WTC11 (cell line): Measurements from ENCODE around the gene ADD2. TPM values are rescaled to one million over a fixed set of nuclear protein-coding genes. Genes with fewer than 3 reads are reported as not detected.

Experiments
- ATAC-seq: fragments of 200-7000 bp; cut with Tn5 transposase; 2 replicates; pipeline ENCODE4 v1.10.0; 2021; ENCODE audit warnings: mild to moderate bottlenecking, moderate library complexity
- CTCF ChIA-PET: fragments of 300-600 bp; sonication (Branson Sonifier 250); formaldehyde crosslinking; loops from one replicate; lab custom pipeline; 2021; ENCODE audit warnings: antibody characterized with exemption; lab: Charles Lee
- POLR2A ChIA-PET: fragments of 350-600 bp; sonication (Branson Sonifier 250); formaldehyde crosslinking; loops from one replicate; lab custom pipeline; 2021; ENCODE audit warnings: antibody characterized with exemption; lab: Charles Lee
- DNase-seq: peaks from one replicate; pipeline ENCODE4 v3.0.0; 2021; ENCODE audit warnings: low spot score
- H3K27ac Mint-ChIP-seq: 2 replicates; pipeline ENCODE4 v1.8.0; 2021; ENCODE audit warnings: mixed read lengths
- H3K27me3 Mint-ChIP-seq: 2 replicates; pipeline ENCODE4 v1.8.0; 2021; ENCODE audit warnings: low read depth, mild to moderate bottlenecking, moderate library complexity, mixed read lengths
- H3K36me3 Mint-ChIP-seq: 2 replicates; pipeline ENCODE4 v1.8.0; 2021; ENCODE audit warnings: mixed read lengths
- H3K4me1 Mint-ChIP-seq: 2 replicates; pipeline ENCODE4 v1.8.0; 2022; ENCODE audit warnings: mixed read lengths
- H3K4me3 Mint-ChIP-seq: 2 replicates; pipeline ENCODE4 v1.8.0; 2021; ENCODE audit warnings: mild to moderate bottlenecking, moderate library complexity, mixed read lengths
- H3K9me3 Mint-ChIP-seq: 2 replicates; pipeline ENCODE4 v1.8.0; 2021; ENCODE audit warnings: mixed read lengths
- AR ChIP-seq: fragments of 250-450 bp; sonication (Bioruptor Pico); IDR thresholded peaks from 2 replicates; pipeline ENCODE4 v1.9.0; 2021; ENCODE audit warnings: mild to moderate bottlenecking
- ATF6 ChIP-seq: sonication (generic); formaldehyde crosslinking; IDR thresholded peaks from 2 replicates; pipeline ENCODE4 v1.8.1; 2023; ENCODE audit warnings: mild to moderate bottlenecking, missing genetic modification reagents
- CREB1 ChIP-seq: sonication (generic); formaldehyde crosslinking; IDR thresholded peaks from 2 replicates; pipeline ENCODE4 v1.8.0; 2023; ENCODE audit warnings: mild to moderate bottlenecking, missing genetic modification reagents
- CTCF ChIP-seq: fragments of 200-600 bp; IDR thresholded peaks from 2 replicates; pipeline ENCODE4 v1.8.0; 2022; ENCODE audit warnings: antibody characterized with exemption
- GRHL2 ChIP-seq: fragments of 250-450 bp; sonication (Bioruptor Pico); IDR thresholded peaks from 2 replicates; pipeline ENCODE4 v1.8.0; 2022; ENCODE audit warnings: mild to moderate bottlenecking, moderate library complexity; ENCODE audit not compliant: insufficient replicate concordance, severe bottlenecking
- GTF2I ChIP-seq: fragments of 250-450 bp; sonication (Bioruptor Pico); conservative IDR thresholded peaks from 2 replicates; pipeline ENCODE4 v1.4.0; 2021; ENCODE audit warnings: mild to moderate bottlenecking
- MAX ChIP-seq: sonication (generic); formaldehyde crosslinking; IDR thresholded peaks from 2 replicates; pipeline ENCODE4 v1.8.0; 2022; ENCODE audit warnings: mild to moderate bottlenecking, missing genetic modification reagents
- NR3C1 ChIP-seq: sonication (generic); formaldehyde crosslinking; conservative IDR thresholded peaks from 2 replicates; pipeline ENCODE4 v1.8.1; 2023; ENCODE audit warnings: low read depth, mild to moderate bottlenecking, missing genetic modification reagents
- OVOL2 ChIP-seq: fragments of 250-450 bp; sonication (Bioruptor Pico); IDR thresholded peaks from 2 replicates; pipeline ENCODE4 v1.9.0; 2021; ENCODE audit warnings: mild to moderate bottlenecking, borderline replicate concordance
- PRRX2 ChIP-seq: fragments of 250-450 bp; sonication (Bioruptor Pico); IDR thresholded peaks from 2 replicates; pipeline ENCODE4 v1.8.0; 2021; ENCODE audit warnings: mild to moderate bottlenecking
- ZBTB43 ChIP-seq: sonication (generic); formaldehyde crosslinking; IDR thresholded peaks from 2 replicates; pipeline ENCODE4 v1.8.1; 2023; ENCODE audit warnings: mild to moderate bottlenecking, missing genetic modification reagents
- ZNF121 ChIP-seq: sonication (generic); formaldehyde crosslinking; IDR thresholded peaks from 2 replicates; pipeline ENCODE4 v1.8.0; 2023; ENCODE audit warnings: missing genetic modification reagents
- ZNF263 ChIP-seq: sonication (generic); formaldehyde crosslinking; IDR thresholded peaks from 2 replicates; pipeline ENCODE4 v1.8.1; 2022; ENCODE audit warnings: low read depth, mild to moderate bottlenecking, moderate library complexity, missing genetic modification reagents
- ZNF317 ChIP-seq: sonication (generic); formaldehyde crosslinking; IDR thresholded peaks from 2 replicates; pipeline ENCODE4 v1.8.1; 2023; ENCODE audit warnings: low read depth, mild to moderate bottlenecking, moderate library complexity, missing genetic modification reagents, borderline replicate concordance
- ZNF512 ChIP-seq: sonication (generic); formaldehyde crosslinking; IDR thresholded peaks from 2 replicates; pipeline ENCODE4 v1.8.1; 2022; ENCODE audit warnings: missing genetic modification reagents, borderline replicate concordance
- total RNA-seq: library from RNA; stranded (reverse); gene quantifications from 3 replicates; pipeline ENCODE4 v1.2.3, GENCODE V29; 2021
- TF ChIP-seq, protein P1 (sequence below): fragments of 250-450 bp; sonication (Bioruptor Pico); conservative IDR thresholded peaks from 2 replicates; pipeline ENCODE4 v1.9.0; 2021; ENCODE audit warnings: mild to moderate bottlenecking
- TF ChIP-seq, protein P2 (sequence below): sonication (generic); formaldehyde crosslinking; IDR thresholded peaks from 2 replicates; pipeline ENCODE4 v1.8.1; 2022; ENCODE audit warnings: mild to moderate bottlenecking, missing genetic modification reagents, moderate library complexity, borderline replicate concordance

Gene ADD2
- total RNA-seq, 1 experiment from 2014 or later, result 196 TPM

GRCh38 chr2:70724366-70724765 lies 43.6 kb downstream of the ADD2 start:
- no peaks in the 10 kb centered on the region for H3K9me3 Mint-ChIP-seq
- no peak overlapping the region for H3K4me3 Mint-ChIP-seq
- H3K4me1 Mint-ChIP-seq, result peaks cover 86% of the 10 kb centered on the region
- H3K27ac Mint-ChIP-seq, result no peak overlapping the region
- no peaks in the 10 kb centered on the region for H3K36me3 Mint-ChIP-seq
- H3K27me3 Mint-ChIP-seq, result no peaks in the 10 kb centered on the region
- DNase-seq (no peak), ATAC-seq (no peak)
- ChIA-PET POLR2A (interaction anchor here (1.6 kb wide), 1 partner anchor 13 kb away, joined by 5 read pairs; no protein-coding TSS in a partner anchor), CTCF (interaction anchor here (2.4 kb wide), 1 partner anchor 44 kb away, joined by 10 read pairs; the partner anchor contains the start of gene ADD2)
- TF ChIP-seq GTF2I (CRISPR knock-in tag) (no peak), GRHL2 (CRISPR knock-in tag) (no peak), AR (CRISPR knock-in tag) (no peak), ZNF121 (CRISPR knock-in tag) (no peak), ZNF317 (no peak), ATF6 (CRISPR knock-in tag) (no peak), CTCF (no peak), NR3C1 (no peak), PRRX2 (CRISPR knock-in tag) (no peak), ZNF512 (CRISPR knock-in tag) (no peak), CREB1 (no peak), MAX (CRISPR knock-in tag) (no peak), ZBTB43 (no peak), ZNF263 (no peak), OVOL2 (CRISPR knock-in tag) (no peak)
- TF ChIP-seq, protein P1, sequence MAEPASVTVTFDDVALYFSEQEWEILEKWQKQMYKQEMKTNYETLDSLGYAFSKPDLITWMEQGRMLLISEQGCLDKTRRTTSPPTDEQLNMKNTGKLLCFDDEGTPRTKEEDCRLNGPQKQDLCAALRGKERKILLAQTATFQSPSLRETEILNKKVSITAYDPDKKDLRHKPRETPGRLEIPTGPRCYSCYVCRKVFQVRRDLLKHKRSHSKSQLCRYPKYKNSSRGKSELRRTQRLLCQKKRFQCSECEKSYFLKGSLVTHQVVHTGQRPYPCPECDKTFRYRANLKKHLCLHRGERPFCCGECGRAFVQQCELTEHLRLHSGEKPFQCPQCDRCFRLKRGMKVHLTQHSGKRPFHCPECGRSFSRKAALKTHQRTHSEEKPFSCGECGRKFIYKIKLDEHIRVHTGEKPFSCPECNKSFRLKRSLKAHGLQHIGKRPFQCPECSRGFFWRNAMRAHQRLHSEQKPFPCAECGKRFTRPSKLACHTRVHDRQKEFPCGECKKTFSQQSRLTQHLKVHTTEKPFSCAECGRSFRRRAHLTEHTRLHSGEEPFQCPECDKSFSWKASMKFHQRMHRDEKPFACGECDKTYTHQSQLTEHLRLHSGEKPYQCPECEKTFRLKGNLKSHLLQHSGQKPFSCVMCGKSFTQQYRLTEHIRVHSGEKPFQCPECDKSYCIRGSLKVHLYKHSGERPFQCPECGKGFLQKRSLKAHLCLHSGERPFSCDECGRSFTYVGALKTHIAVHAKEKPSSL, result no peak
- TF ChIP-seq, protein P2, sequence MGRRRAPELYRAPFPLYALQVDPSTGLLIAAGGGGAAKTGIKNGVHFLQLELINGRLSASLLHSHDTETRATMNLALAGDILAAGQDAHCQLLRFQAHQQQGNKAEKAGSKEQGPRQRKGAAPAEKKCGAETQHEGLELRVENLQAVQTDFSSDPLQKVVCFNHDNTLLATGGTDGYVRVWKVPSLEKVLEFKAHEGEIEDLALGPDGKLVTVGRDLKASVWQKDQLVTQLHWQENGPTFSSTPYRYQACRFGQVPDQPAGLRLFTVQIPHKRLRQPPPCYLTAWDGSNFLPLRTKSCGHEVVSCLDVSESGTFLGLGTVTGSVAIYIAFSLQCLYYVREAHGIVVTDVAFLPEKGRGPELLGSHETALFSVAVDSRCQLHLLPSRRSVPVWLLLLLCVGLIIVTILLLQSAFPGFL (CRISPR knock-in tag), result no peak
